Left renal cortex interstitium (tissue), 4 donors: Measurements from ENCODE around the gene C2CD3. TPM values are rescaled to one million over a fixed set of nuclear protein-coding genes. Genes with fewer than 3 reads are reported as not detected.
"Not testable (repeated sequence)": the region's sequence is repeated elsewhere in the genome, so short reads cannot be mapped to it uniquely, and the experiment has no call there.

ENCODE experiments used
- DNase-seq, 4 donors: peaks; one replicate each; pipeline ENCODE4 v3.0.0-alpha.2; 2013; ENCODE audit warnings: low read depth in 4 of 4, low spot score in 2 of 4, missing footprints in 1 of 4
- polyA plus RNA-seq, 4 donors: library from polyadenylated mRNA; unstranded; fragments of 120-200 nt; gene quantifications; one replicate each; pipeline ENCODE4 v1.2.1, GENCODE V29; 2013; ENCODE audit not compliant: insufficient read length in 4 of 4

C2CD3 gene
- polyA plus RNA-seq, 4 donors, result 19.6 to 25.2 (median 22.5) TPM

DNA sequence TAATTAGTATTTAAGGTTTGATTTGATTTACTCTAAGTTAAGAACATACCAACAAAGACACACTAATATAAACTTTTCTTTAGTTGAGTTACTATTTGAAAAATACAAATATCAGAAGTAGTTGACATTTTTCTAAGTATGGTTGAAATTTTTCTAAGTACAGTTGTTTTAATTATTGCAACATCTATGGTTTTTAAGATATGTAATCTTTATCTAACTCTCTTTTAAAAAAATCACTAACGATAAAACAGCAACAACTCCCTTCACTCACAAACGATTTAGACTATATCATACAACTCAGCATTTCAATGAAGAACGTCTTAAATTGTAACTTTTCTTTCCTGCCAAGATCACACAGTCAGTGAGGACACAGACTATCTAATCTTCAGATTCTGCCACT, 2.0 kb downstream of the C2CD3 start:
- DNase-seq, result no peak

DNA sequence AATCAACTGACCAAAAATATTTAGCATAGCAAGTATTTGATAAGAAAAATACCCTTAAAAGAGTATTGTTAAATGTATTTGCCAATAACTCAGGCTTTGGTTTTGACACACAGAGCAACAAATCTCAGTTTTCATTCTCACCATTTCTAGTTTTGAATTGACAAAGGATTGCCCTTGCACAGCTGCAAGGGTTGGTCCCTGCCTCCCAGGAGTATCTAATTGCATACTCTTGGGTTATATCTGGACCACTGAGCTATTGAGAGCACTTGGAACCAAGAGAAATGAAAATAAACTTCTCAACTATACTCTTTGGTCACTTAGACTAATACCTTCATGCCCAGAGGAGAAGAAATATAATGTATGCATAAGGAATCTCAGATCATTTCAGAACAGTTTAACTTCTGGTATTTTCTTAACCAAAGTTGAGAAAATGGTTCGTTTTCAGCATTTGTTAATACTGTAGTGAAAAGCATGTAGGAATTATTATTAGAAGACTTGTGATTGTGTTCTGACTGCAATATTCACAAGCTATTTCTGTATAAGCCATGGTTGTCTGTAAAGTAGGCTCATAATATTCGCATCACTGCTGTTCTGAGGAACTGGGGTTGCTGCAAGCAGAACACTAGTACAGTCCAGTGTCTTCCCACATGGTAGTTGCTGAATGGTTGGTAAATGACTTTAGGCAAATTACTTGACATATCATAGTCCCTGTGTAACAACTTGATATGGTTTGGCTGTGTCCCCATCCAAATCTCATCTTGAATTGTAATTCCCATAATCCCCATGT, 7.9 kb downstream of the C2CD3 start:
- no peak for DNase-seq

DNA sequence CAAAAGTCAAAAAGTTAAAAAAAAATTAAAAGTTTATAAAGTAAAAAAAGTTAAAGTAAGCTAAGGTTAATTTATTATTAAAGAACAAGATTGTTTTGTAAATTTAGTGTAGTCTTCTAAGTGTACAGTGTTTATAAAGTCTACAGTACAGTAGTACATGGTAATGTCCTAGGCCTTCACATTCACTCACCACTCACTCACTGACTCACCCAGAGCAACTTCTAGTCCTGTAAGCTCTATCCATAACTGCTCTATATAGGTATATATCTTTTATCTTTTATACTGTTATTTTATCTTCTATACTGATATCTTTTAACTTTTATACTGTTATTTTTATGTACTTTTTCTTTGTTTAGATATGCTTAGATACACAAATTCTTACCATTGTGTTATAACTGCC, 11.2 kb downstream of the C2CD3 start:
- no peak for DNase-seq

DNA sequence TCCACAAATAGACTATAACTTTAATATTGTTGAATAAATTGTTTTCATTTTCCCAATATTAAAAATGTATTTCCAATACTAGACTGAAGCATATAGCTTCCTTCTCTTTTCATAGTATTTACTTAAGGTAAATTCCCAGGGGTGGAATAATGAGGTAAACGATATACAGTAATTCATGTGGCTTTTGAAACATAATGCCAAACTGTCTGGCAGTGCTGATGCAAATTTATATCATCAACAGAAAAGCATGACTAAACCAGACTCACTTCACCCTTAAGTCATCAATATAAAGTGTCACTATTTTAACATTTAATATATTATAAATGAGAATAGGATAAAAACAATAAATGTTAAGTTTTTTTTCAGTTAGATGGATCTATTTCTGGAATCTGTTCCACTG, 13.6 kb downstream of the C2CD3 start:
- no peak for DNase-seq

DNA sequence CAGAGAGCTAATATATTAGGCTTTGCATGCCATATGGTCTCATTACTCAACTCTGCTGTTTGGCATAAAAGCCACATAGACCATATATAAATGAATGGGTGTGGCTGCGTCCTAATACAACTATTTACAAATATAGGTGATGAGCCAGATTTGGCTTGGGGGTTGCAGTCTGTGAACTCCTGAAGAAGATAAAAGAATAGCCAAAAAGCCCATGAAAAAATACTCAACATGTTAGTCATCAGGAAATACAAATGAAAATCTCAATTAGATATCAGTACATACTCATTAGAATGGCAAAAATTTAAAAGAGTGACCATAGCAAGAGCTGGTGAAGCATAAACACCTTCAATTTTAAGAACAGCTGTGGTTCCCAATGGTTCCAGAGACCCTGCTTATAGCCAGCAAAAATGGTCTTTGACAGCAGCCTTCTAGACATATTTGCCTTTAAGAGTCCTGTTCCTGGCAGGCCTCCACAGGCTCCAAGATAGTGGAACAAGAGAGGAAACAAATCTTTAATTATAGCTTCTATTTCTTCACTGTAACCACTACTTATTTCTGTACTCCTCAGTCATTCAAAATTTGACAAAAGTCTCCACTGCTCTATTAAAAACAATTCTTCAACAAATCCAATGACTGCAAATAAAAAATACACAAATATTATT, 16.1 kb downstream of the C2CD3 start:
- DNase-seq, result no peak

DNA sequence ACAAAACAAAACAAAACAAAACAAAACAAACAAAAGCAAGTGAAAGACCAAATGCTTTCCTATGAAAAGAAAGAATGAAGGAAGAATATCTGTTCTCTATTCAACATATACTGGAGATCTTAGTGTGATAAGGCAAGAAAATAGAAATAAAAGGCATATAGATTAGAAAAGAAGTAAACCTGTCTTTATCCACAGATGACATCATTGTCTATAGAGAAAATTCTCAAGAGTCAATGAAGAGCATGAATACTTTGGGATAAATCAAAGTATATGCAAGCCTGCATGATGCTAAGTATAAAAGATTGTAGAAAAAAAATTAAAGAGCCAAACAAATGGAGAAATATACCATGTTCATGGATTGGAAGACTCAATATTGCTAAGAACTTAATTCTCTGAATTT, 17.6 kb downstream of the C2CD3 start:
- no peak for DNase-seq

DNA sequence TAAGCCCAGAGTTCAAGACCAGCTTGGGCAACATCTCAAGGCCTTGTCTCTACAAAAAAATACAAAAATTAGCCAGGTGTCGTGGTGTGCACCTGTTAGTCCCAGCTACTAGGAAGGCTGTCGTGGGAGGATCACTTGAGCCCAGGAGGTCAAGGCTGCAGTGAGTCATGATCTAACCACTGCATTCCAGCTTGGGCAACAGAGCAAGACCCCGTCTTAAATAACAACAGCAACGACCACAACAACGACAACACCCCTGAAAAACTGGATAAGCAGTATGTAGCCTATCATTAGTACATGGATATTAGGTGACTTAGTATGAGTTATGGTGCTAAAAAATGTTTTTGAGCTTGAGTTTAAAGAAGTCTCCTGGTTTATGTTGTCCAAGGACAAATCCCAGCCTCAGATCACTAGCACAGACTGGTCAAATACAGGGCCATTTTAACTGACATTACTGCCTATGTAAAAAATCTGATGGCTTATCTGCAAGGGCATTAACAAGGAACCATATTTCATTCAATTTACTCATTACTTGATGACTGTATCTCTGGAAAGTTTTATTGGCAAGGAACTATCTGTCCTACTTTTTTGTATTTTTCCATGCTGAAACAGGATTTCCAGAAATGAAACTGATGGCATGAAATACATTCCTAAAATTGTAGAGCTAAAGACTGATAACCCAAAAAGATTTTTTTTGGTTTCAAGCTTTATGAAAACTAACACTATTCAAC, 23.4 kb downstream of the C2CD3 start:
- no peak for DNase-seq

DNA sequence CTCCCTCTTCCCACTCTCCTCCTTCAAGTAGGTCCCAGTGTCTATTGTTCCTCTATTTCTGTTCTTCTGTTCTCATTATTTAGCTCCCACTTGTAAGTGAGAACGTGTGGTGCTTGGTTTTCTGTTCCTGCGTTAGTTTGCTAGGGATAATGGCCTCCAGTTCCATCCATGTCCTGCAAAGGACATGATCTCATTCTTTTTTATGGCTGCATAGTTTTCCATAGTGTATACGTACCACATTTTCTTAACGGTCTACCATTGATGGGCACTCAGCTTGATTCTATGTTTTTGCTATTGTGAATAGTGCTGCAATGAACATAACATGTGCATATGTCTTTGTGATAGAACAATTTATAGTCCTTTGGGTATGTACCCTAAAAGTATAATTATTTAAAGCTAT, 26.2 kb downstream of the C2CD3 start:
- no peak for DNase-seq

DNA sequence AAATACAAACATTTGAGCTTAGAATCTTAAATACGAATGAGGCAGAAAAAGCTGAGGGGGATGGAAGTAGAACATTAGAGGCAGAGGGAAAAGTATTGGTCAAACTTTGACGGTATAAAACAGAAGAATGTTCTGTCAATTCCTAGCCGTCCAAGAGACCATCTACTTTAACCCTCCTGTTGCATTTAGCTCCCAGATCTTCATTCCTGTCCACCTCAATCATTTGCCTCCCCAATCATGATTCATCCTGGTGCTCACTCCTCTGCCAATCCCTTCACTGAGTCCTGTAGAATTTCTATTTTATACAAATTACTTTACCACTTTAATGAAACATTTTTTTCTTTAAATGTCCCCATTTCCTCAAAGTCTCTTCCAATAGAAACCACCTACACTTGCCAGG, 28.2 kb downstream of the C2CD3 start:
- DNase-seq, result no peak

DNA sequence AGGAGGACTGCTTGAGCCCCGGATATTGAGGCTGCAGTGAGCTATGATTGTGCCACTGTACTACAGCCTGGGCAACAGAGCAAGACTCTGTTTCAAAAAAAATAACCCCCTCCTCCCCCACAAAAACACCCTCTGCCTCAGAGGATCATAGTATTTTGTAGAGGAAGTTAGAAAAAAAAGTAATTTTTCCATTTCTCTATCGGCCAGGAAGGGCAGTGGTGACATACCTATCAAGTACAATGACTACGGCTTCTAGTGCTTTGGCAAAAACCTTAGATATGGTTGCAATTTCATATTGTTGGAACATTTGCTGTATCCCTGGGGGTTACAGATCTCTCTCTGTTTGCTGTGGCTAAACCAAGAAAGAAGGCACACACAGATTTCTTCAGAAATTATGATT, 28.9 kb downstream of the C2CD3 start:
- DNase-seq, result no peak

DNA sequence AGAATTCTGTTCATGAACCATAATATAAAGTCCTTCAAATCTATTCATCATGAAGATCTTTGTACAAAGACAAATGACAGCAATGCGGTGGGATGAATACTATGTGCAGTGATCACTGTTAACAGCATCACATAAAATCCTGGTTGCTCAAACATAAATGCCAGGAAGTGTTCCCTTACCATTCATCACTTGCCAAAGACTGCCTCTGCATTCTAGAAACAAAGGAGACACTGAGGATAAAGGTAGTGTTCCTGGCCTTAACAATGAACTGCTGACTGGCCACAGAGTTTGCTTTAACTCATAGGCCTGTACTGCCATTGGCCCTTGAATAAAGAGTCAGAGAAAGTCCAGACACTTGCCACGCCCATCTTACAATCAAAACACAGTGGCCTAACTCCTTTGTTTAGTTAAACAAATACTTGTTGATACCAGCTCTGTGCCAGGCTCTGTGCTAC, 29.5 kb downstream of the C2CD3 start:
- DNase-seq, result no peak

DNA sequence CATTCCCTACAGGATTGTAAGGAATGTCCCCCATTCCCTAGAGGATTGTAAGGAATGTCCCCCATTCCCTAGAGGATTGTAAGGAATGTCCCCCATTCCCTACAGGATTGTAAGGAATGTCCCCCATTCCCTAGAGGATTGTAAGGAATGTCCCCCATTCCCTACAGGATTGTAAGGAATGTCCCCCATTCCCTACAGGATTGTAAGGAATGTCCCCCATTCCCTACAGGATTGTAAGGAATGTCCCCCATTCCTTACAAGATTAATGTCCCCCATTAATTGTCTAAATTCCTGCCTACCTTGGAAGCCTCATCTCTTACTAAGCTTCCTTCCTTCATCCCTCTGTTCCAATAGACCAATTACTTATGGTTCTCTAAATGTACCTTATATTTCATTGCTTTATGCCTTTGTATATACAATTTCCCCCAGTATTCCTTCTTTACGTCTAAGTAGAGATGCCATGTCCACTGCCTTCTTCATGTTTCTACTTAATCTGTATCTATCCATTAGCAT, 30.8 kb downstream of the C2CD3 start:
- not testable (repeated sequence) for DNase-seq

DNA sequence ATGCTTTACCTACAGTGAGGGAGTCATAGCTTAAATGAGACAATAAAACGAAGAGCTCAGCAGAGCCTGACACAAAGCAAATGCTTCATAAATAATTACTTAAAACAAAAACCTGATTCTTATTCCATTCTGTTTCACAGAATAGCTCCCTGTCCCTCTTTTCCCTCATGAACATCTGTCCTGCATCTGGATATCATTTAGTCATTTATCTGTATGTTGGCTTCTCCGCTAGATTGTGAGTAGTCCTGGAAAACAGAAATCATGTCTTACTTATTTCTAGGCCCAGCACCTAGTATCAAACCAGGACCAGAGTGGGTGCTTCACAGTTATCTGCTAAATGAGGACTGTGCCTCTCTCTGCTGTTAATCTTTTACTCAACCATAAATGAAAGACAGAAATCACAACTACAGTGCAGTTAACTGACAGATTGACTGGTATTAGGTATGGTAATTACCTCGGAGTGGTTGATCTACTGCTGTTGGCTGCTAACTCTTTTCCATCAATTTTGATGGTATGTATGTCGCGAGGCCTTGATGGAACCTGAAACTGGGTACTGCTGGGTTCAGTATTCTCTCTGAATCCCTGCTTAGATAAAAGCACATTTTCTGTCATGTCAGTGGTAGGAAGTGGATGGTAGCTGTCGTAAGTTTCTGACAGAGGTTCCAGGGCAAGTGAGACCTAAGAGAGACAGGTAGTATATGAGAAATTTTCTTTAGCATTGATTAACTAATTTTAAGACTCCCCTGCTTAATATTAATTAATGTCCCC, 31.5 kb downstream of the C2CD3 start:
- no peak for DNase-seq

DNA sequence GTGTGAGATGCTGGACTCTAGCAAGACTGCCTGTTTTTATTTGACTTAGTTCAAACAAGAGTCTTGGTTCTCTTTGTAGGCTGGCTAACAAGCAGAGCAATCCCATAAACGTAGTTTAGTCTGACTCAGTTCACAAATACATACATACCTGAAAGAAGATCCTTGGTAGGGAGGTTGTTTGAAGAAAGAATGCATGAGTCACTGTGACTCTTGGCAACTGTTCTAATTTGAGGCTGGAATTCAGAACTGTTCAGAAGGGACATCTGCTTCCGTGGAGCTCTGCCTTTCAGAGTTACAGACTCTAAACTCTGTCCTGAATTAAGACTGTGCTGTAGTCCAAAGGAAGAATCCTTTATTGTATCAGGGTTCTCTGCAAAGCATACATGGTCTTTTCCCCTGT, 32.2 kb downstream of the C2CD3 start:
- no peak for DNase-seq

DNA sequence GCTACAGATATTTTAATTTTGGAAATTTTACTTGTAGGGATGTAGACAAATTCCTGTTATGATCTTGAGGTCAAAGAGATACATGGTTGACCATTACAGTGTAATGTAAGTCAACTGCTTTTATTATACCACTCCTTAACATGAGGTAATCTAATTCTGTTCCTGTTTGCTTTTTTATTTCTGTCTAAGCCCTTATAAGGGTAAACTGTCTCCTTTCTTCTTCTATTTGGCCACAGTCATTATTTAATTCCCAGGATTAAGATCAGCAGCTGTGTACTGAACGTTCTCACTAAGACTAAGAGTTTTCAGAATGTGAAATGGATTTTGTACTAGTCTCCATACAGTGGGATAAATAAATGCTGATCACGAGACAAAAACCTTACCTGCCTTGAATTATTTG, 32.8 kb downstream of the C2CD3 start:
- no peak for DNase-seq

DNA sequence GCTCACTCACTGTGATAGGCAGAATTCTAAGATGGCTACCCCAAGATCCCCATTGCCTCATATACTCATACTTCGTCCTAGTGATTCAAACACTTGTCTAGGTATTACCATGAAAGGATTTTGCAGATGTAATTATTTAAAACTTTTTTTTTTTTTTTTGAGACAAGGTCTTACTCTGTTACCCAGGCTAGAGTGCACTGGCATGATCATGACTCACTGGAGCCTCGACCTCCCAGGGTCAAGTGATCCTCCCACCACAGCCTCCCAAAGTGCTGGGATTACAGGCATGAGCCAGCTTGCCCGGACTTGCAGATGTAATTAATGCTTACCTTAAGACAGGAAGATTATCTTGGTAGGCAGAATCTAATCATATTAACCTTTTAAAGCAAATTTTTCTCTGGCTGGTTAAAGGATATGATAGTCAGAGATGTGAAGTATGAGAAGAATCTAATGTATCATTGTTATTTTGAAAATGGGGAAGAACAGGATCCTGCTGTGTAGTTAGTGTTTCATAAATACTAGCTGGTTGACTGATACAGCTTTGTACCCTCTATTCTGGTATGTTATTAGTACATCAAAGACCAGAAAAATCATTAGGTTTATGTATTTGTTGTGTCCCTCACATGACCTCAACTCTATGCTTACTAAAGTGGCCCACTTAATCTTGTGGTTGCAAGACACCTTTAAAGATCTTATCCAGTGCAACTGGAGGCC, 35.5 kb downstream of the C2CD3 start:
- DNase-seq, result no peak

DNA sequence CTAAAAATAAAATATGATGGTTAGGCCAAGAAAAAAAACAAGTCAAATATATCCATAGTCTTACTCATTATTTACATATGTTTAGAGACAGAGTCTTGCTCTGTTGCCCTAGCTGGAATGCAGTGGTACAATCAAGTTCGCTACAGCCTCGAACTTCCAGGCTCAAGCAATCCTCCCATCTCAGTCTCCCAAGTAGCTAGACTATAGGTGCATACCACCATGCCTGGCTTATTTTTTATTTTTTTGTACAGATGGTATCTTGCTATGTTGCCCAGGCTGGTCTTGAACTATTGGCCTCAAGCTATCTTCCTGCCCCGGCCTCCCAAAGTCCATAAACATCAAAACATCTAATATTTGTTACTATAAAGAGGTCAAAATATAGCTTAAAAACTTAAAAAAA, 36.1 kb downstream of the C2CD3 start:
- no peak for DNase-seq

DNA sequence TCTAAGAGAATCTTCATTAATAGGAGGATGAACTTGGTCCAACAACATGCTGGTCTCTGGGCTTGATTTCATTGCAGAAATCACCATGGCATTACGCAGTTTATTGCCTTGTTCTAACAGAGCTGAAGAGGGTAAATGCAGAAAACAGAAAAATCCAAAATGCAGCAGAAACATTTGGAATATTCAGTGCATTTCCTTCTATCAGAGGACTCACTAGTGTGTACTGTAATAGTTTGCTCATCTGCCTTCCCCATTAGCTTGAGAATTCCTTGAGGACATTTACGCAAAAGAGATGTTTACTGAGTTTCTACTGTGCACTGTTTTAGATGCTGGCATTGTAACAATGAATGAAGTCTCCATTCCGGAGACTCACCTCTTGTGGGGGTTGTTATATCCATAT, 37.4 kb downstream of the C2CD3 start:
- no peak for DNase-seq

DNA sequence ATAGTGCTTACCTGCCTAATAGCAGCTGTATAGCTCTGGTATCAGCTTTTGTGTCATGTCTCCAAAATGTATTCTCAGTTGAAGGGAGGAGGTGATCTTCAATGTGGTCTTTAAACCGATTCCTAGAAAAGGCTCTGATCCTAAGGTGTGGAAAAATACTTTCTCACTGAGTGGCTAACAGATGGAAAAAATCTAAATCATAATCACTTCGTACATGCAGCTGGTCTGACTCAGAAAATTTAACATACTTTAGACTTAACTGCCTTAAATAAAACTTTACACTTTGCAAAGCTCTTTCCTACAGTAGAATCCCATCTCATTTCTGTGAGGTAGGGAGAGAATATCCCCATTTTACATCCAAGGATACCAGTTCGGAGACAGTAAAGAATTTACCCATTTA, 38.0 kb downstream of the C2CD3 start:
- DNase-seq, result no peak

DNA sequence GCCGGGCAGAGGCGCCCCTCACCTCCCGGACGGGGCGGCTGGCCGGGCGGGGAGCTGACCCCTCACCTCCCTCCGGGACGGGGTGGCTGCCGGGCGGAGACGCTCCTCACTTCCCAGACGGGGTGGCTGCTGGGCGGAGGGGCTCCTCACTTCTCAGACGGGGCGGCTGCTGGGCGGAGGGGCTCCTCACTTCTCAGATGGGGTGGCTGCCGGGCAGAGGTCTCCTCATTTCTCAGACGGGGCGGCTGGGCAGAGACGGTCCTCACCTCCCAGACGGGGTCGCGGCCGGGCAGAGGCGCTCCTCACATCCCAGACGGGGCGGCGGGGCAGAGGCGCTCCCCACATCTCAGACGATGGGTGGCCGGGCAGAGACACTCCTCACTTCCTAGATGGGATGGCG, 41.7 kb downstream of the C2CD3 start:
- DNase-seq, result not testable (repeated sequence)
